Keratinocyte (primary cell): ENCODE data around the gene UPF3B. TPM values are rescaled to one million over a fixed set of nuclear protein-coding genes. Genes with fewer than 3 reads are reported as not detected.

Experiments used
- DNase-seq: peaks from one replicate; pipeline ENCODE4 v3.0.0-alpha.2; 2011; ENCODE audit warnings: low read depth, missing footprints, low spot score
- FAIRE-seq: peaks from 2 replicates; lab custom pipeline; 2011; peaks lifted over from hg19 to GRCh38; lab: Jason Lieb, UNC
- H2AFZ ChIP-seq: 2 replicates; pipeline ENCODE4 v1.6.0; 2012; ENCODE audit warnings: low read length, control low read depth, inconsistent platforms; ENCODE audit not compliant: control insufficient read depth
- H3K27ac ChIP-seq: 2 replicates; pipeline ENCODE4 v1.5.1; 2011; ENCODE audit warnings: low read length; ENCODE audit not compliant: control insufficient read depth, insufficient read depth
- H3K27me3 ChIP-seq: 3 replicates; pipeline ENCODE4 v1.6.0; 2011; ENCODE audit warnings: low read length; ENCODE audit not compliant: control insufficient read depth, insufficient read depth; ENCODE audit errors: extremely low read depth
- H3K36me3 ChIP-seq, 2 experiments: 2 replicates in 1 of 2; 3 replicates in 1 of 2; pipeline ENCODE4 v1.5.1; 2011; ENCODE audit warnings: low read length in 2 of 2, mild to moderate bottlenecking in 1 of 2; ENCODE audit not compliant: control insufficient read depth in 2 of 2, insufficient read depth in 2 of 2; ENCODE audit errors: extremely low read depth in 1 of 2
- H3K4me1 ChIP-seq: 3 replicates; pipeline ENCODE4 v1.5.1; 2011; ENCODE audit warnings: low read length; ENCODE audit not compliant: control insufficient read depth, insufficient read depth; ENCODE audit errors: extremely low read depth
- H3K4me2 ChIP-seq: 3 replicates; pipeline ENCODE4 v1.6.0; 2011; ENCODE audit warnings: low read depth, low read length; ENCODE audit not compliant: control insufficient read depth, insufficient read depth; ENCODE audit errors: extremely low read depth
- H3K4me3 ChIP-seq, 3 experiments: fragments of 200-600 bp in 1 of 3; sonication (generic) in 1 of 3; 2 replicates in 2 of 3; 3 replicates in 1 of 3; pipeline ENCODE4 v1.5.1; 2011 to 2016; ENCODE audit warnings: low read length in 3 of 3, mild to moderate bottlenecking in 3 of 3, control low read depth in 2 of 3, inconsistent platforms in 1 of 3, low read depth in 1 of 3, mixed read lengths in 1 of 3, mixed run types in 1 of 3, moderate library complexity in 1 of 3; ENCODE audit not compliant: control insufficient read depth in 2 of 3, insufficient read depth in 2 of 3; ENCODE audit errors: extremely low read depth in 1 of 3
- H3K79me2 ChIP-seq: 2 replicates; pipeline ENCODE4 v1.6.0; 2012; ENCODE audit warnings: low read length; ENCODE audit not compliant: control insufficient read depth, insufficient read depth
- H3K9ac ChIP-seq: 3 replicates; pipeline ENCODE4 v1.6.0; 2011; ENCODE audit warnings: low read length; ENCODE audit not compliant: control insufficient read depth, insufficient read depth; ENCODE audit errors: extremely low read depth
- H3K9me1 ChIP-seq: 3 replicates; pipeline ENCODE4 v1.6.0; 2011; ENCODE audit warnings: low read length; ENCODE audit not compliant: control insufficient read depth, insufficient read depth; ENCODE audit errors: extremely low read depth
- H3K9me3 ChIP-seq: 2 replicates; pipeline ENCODE4 v1.5.1; 2012; ENCODE audit warnings: low read depth, low read length; ENCODE audit not compliant: control insufficient read depth
- H4K20me1 ChIP-seq: 3 replicates; pipeline ENCODE4 v1.6.0; 2011; ENCODE audit warnings: low read length; ENCODE audit not compliant: control insufficient read depth, insufficient read depth; ENCODE audit errors: extremely low read depth
- EZH2 ChIP-seq: IDR thresholded peaks from one replicate; pipeline ENCODE4 v1.6.1; 2012; ENCODE audit warnings: inconsistent platforms, mild to moderate bottlenecking, low read length, moderate library complexity
- dilution Hi-C: fragments of 300-500 bp; cut with MboI; formaldehyde crosslinking; loops from one replicate; pipeline ENCODE4 v1.7.0; 2020; ENCODE audit warnings: low sequenced_read_pairs; ENCODE audit not compliant: extremely low pct_ligation_motif_present
- polyA plus RNA-seq, 5 experiments: library from polyadenylated mRNA; depleted of rRNA in 3 of 5; stranded (reverse) in 3 of 5; stranded (forward) in 1 of 5; unstranded in 1 of 5; fragments of >200 nt; gene quantifications; 1 replicate in 1 of 5; 2 replicates in 3 of 5; 3 replicates in 1 of 5; pipeline versions ENCODE4 v1.2.1 to v1.2.3, GENCODE V29; 2011 to 2012; ENCODE audit warnings: missing spikeins in 2 of 5, low read depth in 1 of 5, low replicate concordance in 1 of 5
- TF ChIP-seq, protein P1 (sequence below), 3 experiments: IDR thresholded peaks in 1 of 3; conservative IDR thresholded peaks in 1 of 3; optimal IDR thresholded peaks in 1 of 3; 2 replicates in 2 of 3; 3 replicates in 1 of 3; pipeline versions ENCODE3 to v1.5.1; 2011; ENCODE audit warnings: low read length in 3 of 3, mild to moderate bottlenecking in 3 of 3, moderate library complexity in 2 of 3, control low read depth in 1 of 3, inconsistent platforms in 1 of 3; ENCODE audit not compliant: insufficient read depth in 2 of 3; ENCODE audit errors: extremely low read depth in 1 of 3

Gene UPF3B
- polyA plus RNA-seq, 1 donor (not counting 4 experiments of a cell fraction or from before 2014, with no cell fraction given) = 9.5 TPM

DNA sequence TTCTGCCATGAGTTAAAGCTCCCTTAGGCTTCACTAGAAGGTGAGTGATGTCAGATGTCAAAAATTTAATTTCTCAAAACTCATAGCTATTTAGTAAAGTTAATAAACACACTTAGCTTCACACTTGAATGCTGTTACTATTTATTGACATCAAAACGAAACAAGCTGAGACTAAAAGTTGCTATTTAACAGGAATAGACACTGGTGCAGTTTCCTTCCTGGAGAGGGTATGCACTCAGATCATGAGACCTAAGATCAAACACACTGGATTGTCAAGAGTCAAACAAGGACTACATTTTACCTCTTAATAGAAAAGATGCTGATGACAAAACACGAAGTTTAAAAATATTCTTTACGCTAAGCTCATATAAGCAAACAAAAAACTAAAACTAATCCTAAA is 18.9 kb downstream of the UPF3B start:
- no peak for FAIRE-seq
- no peak for DNase-seq
- dilution Hi-C loops = no loop called here

DNA sequence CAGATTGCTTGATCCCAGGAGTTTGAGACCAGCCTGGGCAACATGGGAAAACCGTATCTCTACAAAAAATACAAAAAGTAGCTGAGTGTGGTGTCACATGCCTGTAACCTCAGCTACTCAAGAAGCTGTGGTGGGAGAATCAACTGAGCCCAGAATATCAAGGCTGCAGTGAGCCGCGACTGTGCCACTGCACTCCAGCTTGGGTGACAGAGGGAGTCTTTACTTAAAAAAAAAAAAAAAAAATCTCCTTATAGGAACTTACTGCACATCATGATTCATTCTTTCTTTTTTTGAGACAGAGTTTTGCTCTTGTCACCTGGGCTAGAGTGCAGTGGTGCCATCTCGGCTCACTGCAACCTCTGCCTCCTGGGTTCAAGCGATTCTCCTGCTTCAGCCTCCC is 24.3 kb downstream of the UPF3B start:
- Histone ChIP-seq H3K36me3 (no peaks in the 10 kb centered on the region), H3K9me1 (no peaks in the 10 kb centered on the region), H3K9ac (no peak overlapping the region), H3K4me1 (no peaks in the 10 kb centered on the region), H3K9me3 (no peaks in the 10 kb centered on the region), H2AFZ (no peak overlapping the region), H3K27ac (no peak overlapping the region), H3K4me3 (no peak overlapping the region), H3K27me3 (no peaks in the 10 kb centered on the region), H3K79me2 (no peaks in the 10 kb centered on the region), H3K4me2 (no peak overlapping the region), H4K20me1 (no peaks in the 10 kb centered on the region)
- DNase-seq (no peak), FAIRE-seq (no peak)
- dilution Hi-C loops = no loop called here
- TF ChIP-seq, protein P1, sequence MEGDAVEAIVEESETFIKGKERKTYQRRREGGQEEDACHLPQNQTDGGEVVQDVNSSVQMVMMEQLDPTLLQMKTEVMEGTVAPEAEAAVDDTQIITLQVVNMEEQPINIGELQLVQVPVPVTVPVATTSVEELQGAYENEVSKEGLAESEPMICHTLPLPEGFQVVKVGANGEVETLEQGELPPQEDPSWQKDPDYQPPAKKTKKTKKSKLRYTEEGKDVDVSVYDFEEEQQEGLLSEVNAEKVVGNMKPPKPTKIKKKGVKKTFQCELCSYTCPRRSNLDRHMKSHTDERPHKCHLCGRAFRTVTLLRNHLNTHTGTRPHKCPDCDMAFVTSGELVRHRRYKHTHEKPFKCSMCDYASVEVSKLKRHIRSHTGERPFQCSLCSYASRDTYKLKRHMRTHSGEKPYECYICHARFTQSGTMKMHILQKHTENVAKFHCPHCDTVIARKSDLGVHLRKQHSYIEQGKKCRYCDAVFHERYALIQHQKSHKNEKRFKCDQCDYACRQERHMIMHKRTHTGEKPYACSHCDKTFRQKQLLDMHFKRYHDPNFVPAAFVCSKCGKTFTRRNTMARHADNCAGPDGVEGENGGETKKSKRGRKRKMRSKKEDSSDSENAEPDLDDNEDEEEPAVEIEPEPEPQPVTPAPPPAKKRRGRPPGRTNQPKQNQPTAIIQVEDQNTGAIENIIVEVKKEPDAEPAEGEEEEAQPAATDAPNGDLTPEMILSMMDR (optimal IDR thresholded peaks at IDR 0.05 in 1 of 3, IDR thresholded peaks at IDR 0.05 in 1 of 3, conservative IDR thresholded peaks at IDR 0.05 in 1 of 3; ENCODE audit: extremely low read depth in 1 of 3, insufficient read depth in 2 of 3, low read length in 3 of 3) = no peak
- TF ChIP-seq EZH2 = no peak

More for the DNA sequence above, 18.9 kb downstream of the UPF3B start:
- Histone ChIP-seq H3K9me1 (no peaks in the 10 kb centered on the region), H3K27ac (no peak overlapping the region), H4K20me1 (no peaks in the 10 kb centered on the region), H3K27me3 (no peaks in the 10 kb centered on the region), H3K4me2 (no peak overlapping the region), H2AFZ (no peak overlapping the region), H3K36me3 (peaks cover 0 to 2% of the 10 kb centered on the region in 2 experiments), H3K4me3 (no peak overlapping the region), H3K9ac (no peak overlapping the region), H3K4me1 (no peaks in the 10 kb centered on the region), H3K9me3 (no peaks in the 10 kb centered on the region), H3K79me2 (no peaks in the 10 kb centered on the region)
- TF ChIP-seq EZH2 = no peak
- TF ChIP-seq, protein P1 (optimal IDR thresholded peaks at IDR 0.05 in 1 of 3, IDR thresholded peaks at IDR 0.05 in 1 of 3, conservative IDR thresholded peaks at IDR 0.05 in 1 of 3; ENCODE audit: extremely low read depth in 1 of 3, insufficient read depth in 2 of 3, low read length in 3 of 3) = no peak
